ENCODE measurements around the gene CLDN24. TPM values are rescaled to one million over a fixed set of nuclear protein-coding genes. Genes with fewer than 3 reads are reported as not detected.

The CLDN24 gene
- total RNA-seq, 1 experiment from 2014 or later, result not detected

- Histone ChIP-seq H3K9me3 (ENCODE audit: control insufficient read depth, low read depth, low read length) (no peaks in the 10 kb centered on the region), H3K18ac (ENCODE audit: insufficient read length, low read depth, low read length) (no peak overlapping the region), H4K20me1 (ENCODE audit: control insufficient read depth, insufficient read depth, insufficient read length) (no peaks in the 10 kb centered on the region), H3K79me2 (ENCODE audit: insufficient read depth, low read length) (no peaks in the 10 kb centered on the region), H3K79me1 (ENCODE audit: insufficient read depth, low read depth, low read length, poor library complexity, severe bottlenecking) (no peaks in the 10 kb centered on the region), H2BK15ac (ENCODE audit: low read depth, low read length) (no peak overlapping the region), H4K5ac (ENCODE audit: insufficient read length, low read depth, low read length) (no peak overlapping the region), H2AFZ (ENCODE audit: low read length) (no peak overlapping the region), H3T11ph (ENCODE audit: low read length) (no peak overlapping the region), H4K8ac (replicated peaks; ENCODE audit: insufficient read length, low read depth, low read length) (no peak overlapping the region), H3K9ac (ENCODE audit: extremely low read depth, insufficient read length, low read length) (no peak overlapping the region), H2BK12ac (ENCODE audit: insufficient read length, low read depth, low read length) (no peak overlapping the region), H3K23me2 (ENCODE audit: insufficient read length, low read depth, low read length, poor library complexity, severe bottlenecking) (no peaks in the 10 kb centered on the region), H4K91ac (ENCODE audit: insufficient read length, low read depth, low read length) (no peak overlapping the region), H3K23ac (ENCODE audit: insufficient read length, low read depth, low read length) (no peak overlapping the region), H3K4me1 (ENCODE audit: insufficient read depth, low read length) (no peaks in the 10 kb centered on the region), H2BK120ac (ENCODE audit: low read depth, low read length, poor library complexity, severe bottlenecking) (no peak overlapping the region), H2BK5ac (ENCODE audit: insufficient read length, low read length) (no peak overlapping the region), H3K27ac (ENCODE audit: insufficient read length, low read depth, low read length) (no peak overlapping the region), H3K56ac (ENCODE audit: insufficient read length, low read depth, low read length) (no peak overlapping the region), H2AK5ac (ENCODE audit: insufficient read length, low read length) (no peak overlapping the region), H3K4me2 (ENCODE audit: insufficient read depth, insufficient read length, low read length) (no peak overlapping the region), H2BK20ac (ENCODE audit: low read depth, low read length, poor library complexity, severe bottlenecking) (no peak overlapping the region), H3K4ac (ENCODE audit: low read depth, low read length) (no peak overlapping the region), H3K27me3 (ENCODE audit: insufficient read depth, low read length) (no peaks in the 10 kb centered on the region), H3K14ac (ENCODE audit: insufficient read depth, low read length) (no peak overlapping the region)
- DNase-seq, result no peak
- Mint-ChIP-seq H3K4me1 (no peaks in the 10 kb centered on the region), H3K27ac (no peak overlapping the region), H3K36me3 (ENCODE audit: insufficient read depth in 1 of 3, low read depth in 3 of 3) (peaks cover 22 to 68% (median 51%) of the 10 kb centered on the region in 3 experiments), H3K9me3 (no peaks in the 10 kb centered on the region), H3K4me3 (no peak overlapping the region), H3K27me3 (ENCODE audit: low read depth) (no peaks in the 10 kb centered on the region)
- no CpG with 5 or more reads among the region's 15 CpGs for whole genome bisulfite sequencing (ENCODE audit: extremely low coverage, insufficient read length, low lambda C conversion rate)
- TF ChIP-seq, protein P1, sequence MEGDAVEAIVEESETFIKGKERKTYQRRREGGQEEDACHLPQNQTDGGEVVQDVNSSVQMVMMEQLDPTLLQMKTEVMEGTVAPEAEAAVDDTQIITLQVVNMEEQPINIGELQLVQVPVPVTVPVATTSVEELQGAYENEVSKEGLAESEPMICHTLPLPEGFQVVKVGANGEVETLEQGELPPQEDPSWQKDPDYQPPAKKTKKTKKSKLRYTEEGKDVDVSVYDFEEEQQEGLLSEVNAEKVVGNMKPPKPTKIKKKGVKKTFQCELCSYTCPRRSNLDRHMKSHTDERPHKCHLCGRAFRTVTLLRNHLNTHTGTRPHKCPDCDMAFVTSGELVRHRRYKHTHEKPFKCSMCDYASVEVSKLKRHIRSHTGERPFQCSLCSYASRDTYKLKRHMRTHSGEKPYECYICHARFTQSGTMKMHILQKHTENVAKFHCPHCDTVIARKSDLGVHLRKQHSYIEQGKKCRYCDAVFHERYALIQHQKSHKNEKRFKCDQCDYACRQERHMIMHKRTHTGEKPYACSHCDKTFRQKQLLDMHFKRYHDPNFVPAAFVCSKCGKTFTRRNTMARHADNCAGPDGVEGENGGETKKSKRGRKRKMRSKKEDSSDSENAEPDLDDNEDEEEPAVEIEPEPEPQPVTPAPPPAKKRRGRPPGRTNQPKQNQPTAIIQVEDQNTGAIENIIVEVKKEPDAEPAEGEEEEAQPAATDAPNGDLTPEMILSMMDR (conservative IDR thresholded peaks at IDR 0.05), result no peak
Measured at GRCh38 chr4:183314336-183314735, 7.9 kb downstream of the CLDN24 start.
